ENCODE measurements around the gene TAS2R9. TPM values are rescaled to one million over a fixed set of nuclear protein-coding genes. Genes with fewer than 3 reads are reported as not detected.

The TAS2R9 gene, protein sequence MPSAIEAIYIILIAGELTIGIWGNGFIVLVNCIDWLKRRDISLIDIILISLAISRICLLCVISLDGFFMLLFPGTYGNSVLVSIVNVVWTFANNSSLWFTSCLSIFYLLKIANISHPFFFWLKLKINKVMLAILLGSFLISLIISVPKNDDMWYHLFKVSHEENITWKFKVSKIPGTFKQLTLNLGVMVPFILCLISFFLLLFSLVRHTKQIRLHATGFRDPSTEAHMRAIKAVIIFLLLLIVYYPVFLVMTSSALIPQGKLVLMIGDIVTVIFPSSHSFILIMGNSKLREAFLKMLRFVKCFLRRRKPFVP
- total RNA-seq (2021; fragmentation: NEBNext Ultra II Directional; extraction: Animal tissue kit (Norgen Biotek cat#: 25700)) = not detected
- long read RNA-seq = 0 reads

DNA sequence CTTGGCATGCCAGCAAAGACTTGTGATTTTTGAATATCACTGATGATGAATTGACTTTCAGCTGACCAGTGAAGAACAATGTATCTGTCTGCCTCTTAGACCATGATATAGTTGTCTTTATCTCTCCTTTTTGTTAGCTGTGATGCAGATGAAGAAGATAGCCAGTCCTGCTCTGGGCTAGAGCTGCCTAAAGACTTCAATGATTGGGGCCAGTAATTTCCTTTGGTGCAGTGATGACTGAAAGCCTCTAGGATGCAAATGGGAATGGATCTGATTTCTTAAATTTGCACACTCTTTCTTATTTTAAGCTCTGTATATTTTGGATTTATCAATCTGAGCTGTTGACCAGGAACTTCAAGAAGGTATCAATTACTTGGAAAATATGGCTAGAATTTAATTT lies at the start of gene TAS2R9:
Gene TAS2R9, minus strand, starts transcription at position 101 of the 400 bp plus-strand sequence. Its CDS starts 93 bp downstream, at position 8.
- no peaks in the 10 kb centered on the region for H3K9me3 Mint-ChIP-seq
- H3K27me3 Mint-ChIP-seq (ENCODE audit: insufficient read depth) = peaks cover 1% of the 10 kb centered on the region; the same call in 1 of the 2 replicates
- no peak within 1 kb of the TSS for H3K27ac Mint-ChIP-seq
- no peaks in the 10 kb centered on the region for H3K36me3 Mint-ChIP-seq (ENCODE audit: low read depth)
- DNase-seq = no peak
- H3K4me1 Mint-ChIP-seq (ENCODE audit: low read depth) = no peaks in the 10 kb centered on the region
- TF ChIP-seq, protein P1, sequence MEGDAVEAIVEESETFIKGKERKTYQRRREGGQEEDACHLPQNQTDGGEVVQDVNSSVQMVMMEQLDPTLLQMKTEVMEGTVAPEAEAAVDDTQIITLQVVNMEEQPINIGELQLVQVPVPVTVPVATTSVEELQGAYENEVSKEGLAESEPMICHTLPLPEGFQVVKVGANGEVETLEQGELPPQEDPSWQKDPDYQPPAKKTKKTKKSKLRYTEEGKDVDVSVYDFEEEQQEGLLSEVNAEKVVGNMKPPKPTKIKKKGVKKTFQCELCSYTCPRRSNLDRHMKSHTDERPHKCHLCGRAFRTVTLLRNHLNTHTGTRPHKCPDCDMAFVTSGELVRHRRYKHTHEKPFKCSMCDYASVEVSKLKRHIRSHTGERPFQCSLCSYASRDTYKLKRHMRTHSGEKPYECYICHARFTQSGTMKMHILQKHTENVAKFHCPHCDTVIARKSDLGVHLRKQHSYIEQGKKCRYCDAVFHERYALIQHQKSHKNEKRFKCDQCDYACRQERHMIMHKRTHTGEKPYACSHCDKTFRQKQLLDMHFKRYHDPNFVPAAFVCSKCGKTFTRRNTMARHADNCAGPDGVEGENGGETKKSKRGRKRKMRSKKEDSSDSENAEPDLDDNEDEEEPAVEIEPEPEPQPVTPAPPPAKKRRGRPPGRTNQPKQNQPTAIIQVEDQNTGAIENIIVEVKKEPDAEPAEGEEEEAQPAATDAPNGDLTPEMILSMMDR (IDR thresholded peaks at IDR 0.05) = no peak
- no peak within 1 kb of the TSS for H3K4me3 Mint-ChIP-seq

DNA sequence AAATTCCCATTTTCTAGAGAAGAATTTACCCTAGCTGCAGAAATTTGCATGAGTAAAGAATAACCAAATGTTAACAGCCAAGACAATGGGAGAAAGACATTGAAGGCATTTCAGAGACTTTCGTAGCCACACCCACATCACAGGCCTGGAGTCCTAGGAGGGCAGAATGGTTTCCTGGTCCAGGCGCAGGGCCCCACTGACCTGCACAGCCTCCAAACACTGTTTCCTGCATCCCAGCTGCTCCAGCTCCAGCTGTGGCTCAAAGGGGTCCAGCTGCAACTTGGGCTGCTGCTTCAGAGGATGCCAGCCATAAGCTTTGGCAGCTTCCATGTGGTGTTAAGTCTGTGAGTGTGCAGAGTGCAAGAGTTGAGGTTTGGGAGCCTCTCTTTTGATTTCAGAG lies 45.8 kb upstream of the TAS2R9 start:
- no peak for DNase-seq
- Mint-ChIP-seq H3K9me3 (peaks cover 20% of the 10 kb centered on the region), H3K4me3 (no peak overlapping the region), H3K27me3 (ENCODE audit: insufficient read depth) (peaks cover 1% of the 10 kb centered on the region; the same call in 1 of the 2 replicates), H3K36me3 (ENCODE audit: low read depth) (peaks cover 44% of the 10 kb centered on the region), H3K27ac (no peak overlapping the region), H3K4me1 (ENCODE audit: low read depth) (peaks cover 1% of the 10 kb centered on the region)
- TF ChIP-seq, protein P1 (IDR thresholded peaks at IDR 0.05) = no peak

DNA sequence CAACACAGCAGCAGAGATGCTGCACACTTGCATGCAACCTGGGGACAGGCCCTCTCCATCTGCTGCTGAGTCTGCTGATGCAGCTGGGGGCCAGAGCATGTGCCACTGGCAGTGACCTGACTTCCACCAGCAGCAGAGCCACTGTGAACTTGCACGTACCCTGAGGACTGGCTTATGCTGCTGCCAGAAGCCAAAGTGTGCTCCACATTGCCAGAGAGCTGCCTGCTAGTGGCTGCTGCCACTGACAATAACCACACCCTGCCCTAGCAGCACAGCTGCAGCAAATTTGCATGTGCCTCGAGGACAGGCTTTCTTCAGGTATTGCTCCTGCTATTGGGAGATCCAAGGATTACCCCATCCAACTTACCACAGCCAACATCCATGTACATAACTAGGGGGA lies 43.8 kb upstream of the TAS2R9 start:
- peaks cover 36% of the 10 kb centered on the region for H3K36me3 Mint-ChIP-seq (ENCODE audit: low read depth)

DNA sequence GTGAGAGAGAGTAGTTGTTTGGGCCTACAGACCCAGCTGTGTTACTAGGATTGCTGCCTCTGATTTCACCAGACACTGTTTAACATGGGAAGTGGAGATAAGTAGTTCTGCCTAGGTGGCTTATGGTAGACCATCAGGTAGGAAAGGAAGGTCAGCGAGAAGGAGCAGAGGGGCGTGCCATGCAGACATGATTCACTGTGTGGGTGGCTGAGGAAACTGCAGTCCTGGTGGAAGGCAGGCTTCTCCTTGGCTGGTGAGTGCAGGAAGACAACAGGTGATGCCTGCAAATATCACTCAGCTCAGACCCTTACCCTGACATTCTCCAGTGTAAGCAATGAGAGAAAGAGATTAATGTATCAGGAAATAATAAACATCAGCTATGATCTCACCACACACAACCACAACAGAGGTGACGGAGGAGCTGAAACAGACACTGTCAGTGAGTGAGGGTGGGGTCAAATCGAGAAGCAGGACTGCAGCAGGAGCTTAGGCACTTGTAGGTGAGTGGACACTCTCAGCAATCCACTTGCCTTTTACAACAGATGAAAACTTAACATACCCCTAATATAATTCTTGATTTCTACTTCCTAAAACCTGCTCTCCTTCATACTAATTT lies 41.4 kb upstream of the TAS2R9 start:
- H3K4me3 Mint-ChIP-seq = no peak overlapping the region
- peaks cover 8% of the 10 kb centered on the region for H3K9me3 Mint-ChIP-seq
- H3K27me3 Mint-ChIP-seq (ENCODE audit: insufficient read depth) = peaks cover 1% of the 10 kb centered on the region; the same call in 1 of the 2 replicates
- H3K36me3 Mint-ChIP-seq (ENCODE audit: low read depth) = peaks cover 21% of the 10 kb centered on the region
- DNase-seq = no peak
- H3K27ac Mint-ChIP-seq = no peak overlapping the region
- no peaks in the 10 kb centered on the region for H3K4me1 Mint-ChIP-seq (ENCODE audit: low read depth)
- TF ChIP-seq, protein P1 (IDR thresholded peaks at IDR 0.05) = no peak

More for the DNA sequence above, 43.8 kb upstream of the TAS2R9 start:
- DNase-seq = no peak
- Mint-ChIP-seq H3K4me1 (ENCODE audit: low read depth) (no peaks in the 10 kb centered on the region), H3K4me3 (no peak overlapping the region), H3K27ac (no peak overlapping the region), H3K27me3 (ENCODE audit: insufficient read depth) (peaks cover 1% of the 10 kb centered on the region; the same call in 1 of the 2 replicates), H3K9me3 (peaks cover 20% of the 10 kb centered on the region)
- TF ChIP-seq, protein P1 (IDR thresholded peaks at IDR 0.05) = no peak

DNA sequence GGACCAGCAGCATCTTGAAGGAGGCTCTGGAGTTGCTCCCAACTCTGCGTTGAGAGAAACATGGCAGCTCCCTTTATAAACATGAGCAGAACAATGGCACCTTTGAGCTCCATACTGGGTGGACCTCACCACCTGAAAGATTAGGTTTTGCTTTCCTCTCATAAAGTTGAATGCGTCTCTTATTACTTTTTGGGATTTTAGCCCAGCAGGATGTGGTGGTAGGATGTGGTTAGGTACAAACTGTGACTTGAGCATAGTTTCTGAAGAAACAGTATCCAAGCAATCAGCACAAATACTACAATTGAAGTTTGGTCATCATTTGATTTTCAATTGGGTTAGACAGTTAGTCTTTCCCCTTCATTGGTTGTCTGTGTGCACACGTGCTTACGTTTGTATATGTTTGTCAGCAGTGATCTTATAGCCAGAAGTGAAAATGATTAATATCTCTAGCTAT lies 39.5 kb upstream of the TAS2R9 start, which contains the start of gene PRR4:
Gene PRR4, minus strand, starts transcription at position 51 of the 454 bp plus-strand sequence. Its CDS starts 38 bp downstream, at position 13.
- H3K4me3 Mint-ChIP-seq = no peak within 1 kb of the TSS
- DNase-seq = no peak
- no peak within 1 kb of the TSS for H3K27ac Mint-ChIP-seq
- peaks cover 9% of the 10 kb centered on the region; the same call in 1 of the 2 replicates for H3K36me3 Mint-ChIP-seq (ENCODE audit: low read depth)
- H3K27me3 Mint-ChIP-seq (ENCODE audit: insufficient read depth) = no peaks in the 10 kb centered on the region
- H3K9me3 Mint-ChIP-seq = no peaks in the 10 kb centered on the region
- H3K4me1 Mint-ChIP-seq (ENCODE audit: low read depth) = no peaks in the 10 kb centered on the region
- TF ChIP-seq, protein P1 (IDR thresholded peaks at IDR 0.05) = no peak

All from HFFc6 (cell line).